Measurements from ENCODE around the gene DOLK. TPM values are rescaled to one million over a fixed set of nuclear protein-coding genes. Genes with fewer than 3 reads are reported as not detected.
A peak's percentile ranks its signal among the peaks of the same experiment; 100 is the strongest.

DOLK gene
- total RNA-seq, 1 donor from 2014 or later, result 24.6 TPM

GRCh38 chr9:128933731-128934130, 13.7 kb downstream of the DOLK start:
- no peak for DNase-seq (ENCODE audit: low read depth)

- DNase-seq (ENCODE audit: low read depth), result no peak
Measured at GRCh38 chr9:128929560-128929959, 17.8 kb downstream of the DOLK start.

- DNase-seq (ENCODE audit: low read depth), result no peak
Measured at GRCh38 chr9:128928624-128929023, 18.8 kb downstream of the DOLK start.

- DNase-seq (ENCODE audit: low read depth), result peak; percentile 16
Measured at GRCh38 chr9:128927731-128928411, 19.5 kb downstream of the DOLK start.

- DNase-seq (ENCODE audit: low read depth), result no peak
Measured at GRCh38 chr9:128923493-128923883, 23.9 kb downstream of the DOLK start.

- peak; percentile 59 for DNase-seq (ENCODE audit: low read depth)
Measured at GRCh38 chr9:128921881-128922763, 25.3 kb downstream of the DOLK start.

GRCh38 chr9:128920381-128921058, 26.9 kb downstream of the DOLK start, which contains the start of gene PHYHD1:
Gene PHYHD1, plus strand, starts transcription at chr9:128920982. Its CDS starts 1,342 bp downstream, at chr9:128922324.
- no peak for DNase-seq (ENCODE audit: low read depth)

- no peak for DNase-seq (ENCODE audit: low read depth)
Measured at GRCh38 chr9:128919402-128920089, 27.9 kb downstream of the DOLK start.

GRCh38 chr9:128918921-128919320, 28.5 kb downstream of the DOLK start:
- DNase-seq (ENCODE audit: low read depth), result no peak

- no peak for DNase-seq (ENCODE audit: low read depth)
Measured at GRCh38 chr9:128917151-128917849, 30.1 kb downstream of the DOLK start.

- no peak for DNase-seq (ENCODE audit: low read depth)
Measured at GRCh38 chr9:128916745-128917144, 30.7 kb downstream of the DOLK start.

GRCh38 chr9:128916204-128916603, 31.2 kb downstream of the DOLK start:
- no peak for DNase-seq (ENCODE audit: low read depth)

GRCh38 chr9:128913995-128914772, 33.2 kb downstream of the DOLK start:
- DNase-seq (ENCODE audit: low read depth), result no peak

- no peak for DNase-seq (ENCODE audit: low read depth)
Measured at GRCh38 chr9:128913048-128913900, 34.1 kb downstream of the DOLK start.

GRCh38 chr9:128912270-128912853, 35.0 kb downstream of the DOLK start:
- peak; percentile 98 for DNase-seq (ENCODE audit: low read depth)

GRCh38 chr9:128911529-128912035, 35.8 kb downstream of the DOLK start:
- peak; percentile 63 for DNase-seq (ENCODE audit: low read depth)

- DNase-seq (ENCODE audit: low read depth), result no peak
Measured at GRCh38 chr9:128910906-128911305, 36.5 kb downstream of the DOLK start.

GRCh38 chr9:128909859-128910258, 37.5 kb downstream of the DOLK start:
- DNase-seq (ENCODE audit: low read depth), result no peak

- no peak for DNase-seq (ENCODE audit: low read depth)
Measured at GRCh38 chr9:128908372-128908771, 39.0 kb downstream of the DOLK start.

Measured in renal cortical epithelial cell (primary cell).